Tibial artery (tissue), 4 donors: ENCODE data around the gene NEK4.

Experiments
- DNase-seq, 2 donors: peaks; one replicate each; pipeline ENCODE4 v3.0.0-alpha.2; 2019
- H3K27ac ChIP-seq, 2 donors: fragments of 200-600 bp; sonication (generic) in 1 of 2; 1 replicate in 1 of 2; 2 replicates in 1 of 2; pipeline ENCODE4 v1.5.1; 2018 to 2019; ENCODE audit warnings: mild to moderate bottlenecking in 1 of 2
- H3K27me3 ChIP-seq, 2 donors: fragments of 200-600 bp; sonication (generic) in 1 of 2; one replicate each; pipeline versions ENCODE4 v1.5.1 to v1.6.0; 2016 to 2019
- H3K36me3 ChIP-seq, 3 donors: fragments of 200-600 bp; sonication (generic) in 2 of 3; one replicate each; pipeline ENCODE4 v1.5.1; 2016 to 2019; ENCODE audit warnings: mild to moderate bottlenecking in 2 of 3
- H3K4me1 ChIP-seq, 4 donors: fragments of 200-600 bp; sonication (generic) in 2 of 4; 1 replicate in 3 of 4; 2 replicates in 1 of 4; pipeline ENCODE4 v1.5.1; 2016 to 2019
- H3K4me3 ChIP-seq, 2 donors: fragments of 200-600 bp; sonication (generic) in 1 of 2; 1 replicate in 1 of 2; 2 replicates in 1 of 2; pipeline ENCODE4 v1.5.1; 2018 to 2019; ENCODE audit warnings: mild to moderate bottlenecking in 2 of 2
- H3K9me3 ChIP-seq, 3 donors: fragments of 200-600 bp; sonication (generic) in 1 of 3; one replicate each; pipeline ENCODE4 v1.5.1; 2016 to 2019
- CTCF ChIP-seq, 2 experiments: fragments of 200-600 bp in 1 of 2; fragments of 450-650 bp in 1 of 2; IDR thresholded peaks; one replicate each; pipeline ENCODE4 v1.5.1; 2017 to 2019; ENCODE audit warnings: antibody characterized with exemption in 2 of 2, mild to moderate bottlenecking in 1 of 2, moderate library complexity in 1 of 2
- intact Hi-C: fragments of 100-400 bp; cut with DNase I; formaldehyde crosslinking; loops from one replicate; pipeline ENCODE4 v1.15.0; 2023; ENCODE audit warnings: low total_unique reads

Gene NEK4

GRCh38 chr3:52712291-52713212, 58.2 kb downstream of the NEK4 start:
- Histone ChIP-seq H3K36me3 (peaks cover 15 to 30% (median 23%) of the 10 kb centered on the region in 3 donors), H3K27ac (no peak overlapping the region), H3K4me3 (no peak overlapping the region), H3K4me1 (peaks cover 0 to 7% (median 4%) of the 10 kb centered on the region in 4 donors), H3K9me3 (no peaks in the 10 kb centered on the region), H3K27me3 (no peaks in the 10 kb centered on the region)
- no peak for DNase-seq
- intact Hi-C loops = no loop called here
- TF ChIP-seq CTCF (IDR thresholded peaks at IDR 0.05) = no peak

GRCh38 chr3:52710512-52710911, 60.2 kb downstream of the NEK4 start:
- no peak for DNase-seq
- Histone ChIP-seq H3K27me3 (no peaks in the 10 kb centered on the region), H3K9me3 (no peaks in the 10 kb centered on the region), H3K4me1 (peaks cover 0 to 19% (median 15%) of the 10 kb centered on the region in 4 donors), H3K27ac (no peak overlapping the region), H3K36me3 (peaks cover 15 to 24% (median 18%) of the 10 kb centered on the region in 3 donors), H3K4me3 (no peak overlapping the region)
- intact Hi-C loops = no loop called here
- no peak for TF ChIP-seq CTCF (IDR thresholded peaks at IDR 0.05)

- H3K4me3 ChIP-seq = peak overlapping the region in 1 of 2 donors; percentile 76
- intact Hi-C loops = no loop called here
- peaks cover 15 to 22% (median 18%) of the 10 kb centered on the region in 3 donors for H3K36me3 ChIP-seq
- peaks cover 0 to 40% (median 32%) of the 10 kb centered on the region in 4 donors for H3K4me1 ChIP-seq
- no peak for TF ChIP-seq CTCF (IDR thresholded peaks at IDR 0.05)
- no peak for DNase-seq
- H3K27ac ChIP-seq = no peak overlapping the region
- H3K27me3 ChIP-seq = no peaks in the 10 kb centered on the region
- H3K9me3 ChIP-seq = no peaks in the 10 kb centered on the region
Measured at GRCh38 chr3:52707585-52707984, 63.2 kb downstream of the NEK4 start.

- no peak for TF ChIP-seq CTCF (IDR thresholded peaks at IDR 0.05)
- Histone ChIP-seq H3K27ac (peak within 1 kb of the TSS; percentile 92 to 95), H3K36me3 (peaks cover 8 to 18% (median 14%) of the 10 kb centered on the region in 3 donors), H3K4me3 (peak within 1 kb of the TSS; percentile 74 to 76), H3K27me3 (no peaks in the 10 kb centered on the region), H3K9me3 (no peaks in the 10 kb centered on the region), H3K4me1 (peaks cover 0 to 48% (median 33%) of the 10 kb centered on the region in 4 donors)
- peak; percentile 77 to 91 for DNase-seq
- intact Hi-C loops = no loop called here
Measured at GRCh38 chr3:52705688-52706686, 64.8 kb downstream of the NEK4 start, which contains the start of the genes GLT8D1 and SPCS1. Gene GLT8D1 (minus strand): TSS chr3:52705791. CDS start chr3:52700460, 5,331 bp downstream. Gene SPCS1 (plus strand): TSS chr3:52706106. CDS start chr3:52706247, 141 bp downstream.

GRCh38 chr3:52705438-52705687, 65.4 kb downstream of the NEK4 start:
- H3K27me3 ChIP-seq = no peaks in the 10 kb centered on the region
- peak overlapping the region; percentile 74 to 76 for H3K4me3 ChIP-seq
- H3K27ac ChIP-seq = peak overlapping the region; percentile 92 to 95
- intact Hi-C loops = no loop called here
- TF ChIP-seq CTCF (IDR thresholded peaks at IDR 0.05) = no peak
- peaks cover 0 to 48% (median 33%) of the 10 kb centered on the region in 4 donors for H3K4me1 ChIP-seq
- peaks cover 8 to 18% (median 14%) of the 10 kb centered on the region in 3 donors for H3K36me3 ChIP-seq
- H3K9me3 ChIP-seq = no peaks in the 10 kb centered on the region
- no peak for DNase-seq
